Measurements from ENCODE around the gene DAP. TPM values are rescaled to one million over a fixed set of nuclear protein-coding genes. Genes with fewer than 3 reads are reported as not detected.

Gene DAP
- total and polyA plus RNA-seq, 5 donors from 2014 or later: 39.8 to 64.2 (median 54.0) TPM

- Histone ChIP-seq H3K36me3 (ENCODE audit: control insufficient read depth, insufficient read depth, low read length) (no peaks in the 10 kb centered on the region), H3K4me3 (ENCODE audit: low read depth, low read length) (no peak overlapping the region), H3K4me1 (ENCODE audit: control insufficient read depth, insufficient read depth, low read length, poor library complexity, severe bottlenecking) (no peaks in the 10 kb centered on the region), H3K27ac (ENCODE audit: insufficient read depth, low read length, poor library complexity, severe bottlenecking) (no peak overlapping the region), H3K27me3 (ENCODE audit: control insufficient read depth, insufficient read depth, low read length) (no peaks in the 10 kb centered on the region), H3K9me3 (ENCODE audit: control insufficient read depth in 2 of 2, low read length in 2 of 2) (no peaks in the 10 kb centered on the region)
- Mint-ChIP-seq H3K27me3 (no peaks in the 10 kb centered on the region), H3K9me3 (no peaks in the 10 kb centered on the region), H3K4me3 (no peak overlapping the region), H3K4me1 (peaks cover under 1 to 4% (median 2%) of the 10 kb centered on the region in 4 donors), H3K36me3 (peaks cover 8% of the 10 kb centered on the region), H3K27ac (no peak overlapping the region)
- DNase-seq: no peak
- no peak for ATAC-seq (ENCODE audit: low read depth in 2 of 2)
These were observed 111.2 kb downstream of the DAP start for GRCh38 chr5:10649666-10650380.

- Histone ChIP-seq H3K4me3 (ENCODE audit: low read depth, low read length) (no peak overlapping the region), H3K27me3 (ENCODE audit: control insufficient read depth, insufficient read depth, low read length) (no peaks in the 10 kb centered on the region), H3K27ac (ENCODE audit: insufficient read depth, low read length, poor library complexity, severe bottlenecking) (no peak overlapping the region), H3K4me1 (ENCODE audit: control insufficient read depth, insufficient read depth, low read length, poor library complexity, severe bottlenecking) (no peaks in the 10 kb centered on the region), H3K9me3 (ENCODE audit: control insufficient read depth in 2 of 2, low read length in 2 of 2) (no peaks in the 10 kb centered on the region), H3K36me3 (ENCODE audit: control insufficient read depth, insufficient read depth, low read length) (no peaks in the 10 kb centered on the region)
- H3K36me3 Mint-ChIP-seq: peaks cover 4% of the 10 kb centered on the region
- no peak for ATAC-seq (ENCODE audit: low read depth in 2 of 2)
- peaks cover 2 to 8% (median 6%) of the 10 kb centered on the region in 4 donors for H3K4me1 Mint-ChIP-seq
- no peaks in the 10 kb centered on the region for H3K9me3 Mint-ChIP-seq
- no peak for DNase-seq
- H3K27ac Mint-ChIP-seq: no peak overlapping the region
- H3K27me3 Mint-ChIP-seq: no peaks in the 10 kb centered on the region
- H3K4me3 Mint-ChIP-seq: no peak overlapping the region
These were observed 112.0 kb downstream of the DAP start for GRCh38 chr5:10648806-10649665.

- ATAC-seq (ENCODE audit: low read depth in 2 of 2) (no peak), DNase-seq (no peak)
- Histone ChIP-seq H3K27me3 (ENCODE audit: control insufficient read depth, insufficient read depth, low read length) (no peaks in the 10 kb centered on the region), H3K27ac (ENCODE audit: insufficient read depth, low read length, poor library complexity, severe bottlenecking) (no peak overlapping the region), H3K9me3 (ENCODE audit: control insufficient read depth in 2 of 2, low read length in 2 of 2) (no peaks in the 10 kb centered on the region), H3K4me1 (ENCODE audit: control insufficient read depth, insufficient read depth, low read length, poor library complexity, severe bottlenecking) (no peaks in the 10 kb centered on the region), H3K36me3 (ENCODE audit: control insufficient read depth, insufficient read depth, low read length) (no peaks in the 10 kb centered on the region), H3K4me3 (ENCODE audit: low read depth, low read length) (no peak overlapping the region)
- Mint-ChIP-seq H3K36me3 (peaks cover 4% of the 10 kb centered on the region), H3K4me1 (peaks cover 2 to 9% (median 4%) of the 10 kb centered on the region in 4 donors), H3K27me3 (no peaks in the 10 kb centered on the region), H3K4me3 (no peak overlapping the region), H3K27ac (peak overlapping the region in 1 of 3 donors; percentile 41), H3K9me3 (no peaks in the 10 kb centered on the region)
These were observed 113.4 kb downstream of the DAP start for GRCh38 chr5:10647640-10648039.

GRCh38 chr5:10645671-10646070 is 115.4 kb downstream of the DAP start:
- ATAC-seq (ENCODE audit: low read depth in 2 of 2) (no peak), DNase-seq (no peak)
- peak overlapping the region in 2 of 3 donors; percentile 33 to 36 for H3K27ac Mint-ChIP-seq
- Histone ChIP-seq H3K9me3 (ENCODE audit: control insufficient read depth in 2 of 2, low read length in 2 of 2) (no peaks in the 10 kb centered on the region), H3K27ac (ENCODE audit: insufficient read depth, low read length, poor library complexity, severe bottlenecking) (no peak overlapping the region), H3K4me1 (ENCODE audit: control insufficient read depth, insufficient read depth, low read length, poor library complexity, severe bottlenecking) (no peaks in the 10 kb centered on the region), H3K36me3 (ENCODE audit: control insufficient read depth, insufficient read depth, low read length) (no peaks in the 10 kb centered on the region), H3K27me3 (ENCODE audit: control insufficient read depth, insufficient read depth, low read length) (no peaks in the 10 kb centered on the region), H3K4me3 (ENCODE audit: low read depth, low read length) (no peak overlapping the region)
- H3K9me3 Mint-ChIP-seq: peaks cover 0 to 2% (median 0%) of the 10 kb centered on the region in 7 donors
- peaks cover 4% of the 10 kb centered on the region for H3K36me3 Mint-ChIP-seq
- no peaks in the 10 kb centered on the region for H3K27me3 Mint-ChIP-seq
- peaks cover 2 to 9% (median 6%) of the 10 kb centered on the region in 4 donors for H3K4me1 Mint-ChIP-seq
- no peak overlapping the region for H3K4me3 Mint-ChIP-seq

GRCh38 chr5:10645146-10645545 is 115.9 kb downstream of the DAP start:
- Mint-ChIP-seq H3K36me3 (no peaks in the 10 kb centered on the region), H3K4me1 (peaks cover 2 to 9% (median 4%) of the 10 kb centered on the region in 4 donors), H3K9me3 (peaks cover 0 to 2% (median 0%) of the 10 kb centered on the region in 7 donors), H3K27me3 (no peaks in the 10 kb centered on the region), H3K27ac (peak overlapping the region in 1 of 3 donors; percentile 36), H3K4me3 (no peak overlapping the region)
- no peaks in the 10 kb centered on the region for H3K27me3 ChIP-seq (ENCODE audit: control insufficient read depth, insufficient read depth, low read length)
- H3K4me1 ChIP-seq (ENCODE audit: control insufficient read depth, insufficient read depth, low read length, poor library complexity, severe bottlenecking): no peaks in the 10 kb centered on the region
- no peaks in the 10 kb centered on the region for H3K36me3 ChIP-seq (ENCODE audit: control insufficient read depth, insufficient read depth, low read length)
- ATAC-seq (ENCODE audit: low read depth in 2 of 2) (no peak), DNase-seq (no peak)
- H3K4me3 ChIP-seq (ENCODE audit: low read depth, low read length): no peak overlapping the region
- no peaks in the 10 kb centered on the region for H3K9me3 ChIP-seq (ENCODE audit: control insufficient read depth in 2 of 2, low read length in 2 of 2)
- H3K27ac ChIP-seq (ENCODE audit: insufficient read depth, low read length, poor library complexity, severe bottlenecking): no peak overlapping the region

GRCh38 chr5:10644192-10644591 is 116.8 kb downstream of the DAP start:
- Histone ChIP-seq H3K9me3 (ENCODE audit: control insufficient read depth in 2 of 2, low read length in 2 of 2) (no peaks in the 10 kb centered on the region), H3K36me3 (ENCODE audit: control insufficient read depth, insufficient read depth, low read length) (no peaks in the 10 kb centered on the region), H3K4me3 (ENCODE audit: low read depth, low read length) (no peak overlapping the region), H3K4me1 (ENCODE audit: control insufficient read depth, insufficient read depth, low read length, poor library complexity, severe bottlenecking) (no peaks in the 10 kb centered on the region), H3K27ac (ENCODE audit: insufficient read depth, low read length, poor library complexity, severe bottlenecking) (no peak overlapping the region), H3K27me3 (ENCODE audit: control insufficient read depth, insufficient read depth, low read length) (no peaks in the 10 kb centered on the region)
- ATAC-seq (ENCODE audit: low read depth in 2 of 2): no peak
- H3K9me3 Mint-ChIP-seq: peaks cover 0 to 2% (median 0%) of the 10 kb centered on the region in 7 donors
- peak overlapping the region in 1 of 3 donors; percentile 62 for H3K27ac Mint-ChIP-seq
- H3K4me3 Mint-ChIP-seq: no peak overlapping the region
- no peaks in the 10 kb centered on the region for H3K27me3 Mint-ChIP-seq
- H3K4me1 Mint-ChIP-seq: peaks cover 2 to 9% (median 4%) of the 10 kb centered on the region in 4 donors
- DNase-seq: no peak
- H3K36me3 Mint-ChIP-seq: no peaks in the 10 kb centered on the region

- Mint-ChIP-seq H3K4me3 (no peak overlapping the region), H3K27me3 (no peaks in the 10 kb centered on the region), H3K36me3 (no peaks in the 10 kb centered on the region), H3K4me1 (peaks cover 2 to 9% (median 4%) of the 10 kb centered on the region in 4 donors), H3K27ac (peak overlapping the region in 1 of 3 donors; percentile 29), H3K9me3 (peaks cover 0 to 5% (median 0%) of the 10 kb centered on the region in 7 donors)
- Histone ChIP-seq H3K4me3 (ENCODE audit: low read depth, low read length) (no peak overlapping the region), H3K27ac (ENCODE audit: insufficient read depth, low read length, poor library complexity, severe bottlenecking) (no peak overlapping the region), H3K36me3 (ENCODE audit: control insufficient read depth, insufficient read depth, low read length) (no peaks in the 10 kb centered on the region), H3K27me3 (ENCODE audit: control insufficient read depth, insufficient read depth, low read length) (no peaks in the 10 kb centered on the region), H3K9me3 (ENCODE audit: control insufficient read depth in 2 of 2, low read length in 2 of 2) (no peaks in the 10 kb centered on the region), H3K4me1 (ENCODE audit: control insufficient read depth, insufficient read depth, low read length, poor library complexity, severe bottlenecking) (no peaks in the 10 kb centered on the region)
- DNase-seq (no peak), ATAC-seq (ENCODE audit: low read depth in 2 of 2) (no peak)
These were observed 118.7 kb downstream of the DAP start for GRCh38 chr5:10642367-10642766.

Data from CD4-positive, CD25-positive, alpha-beta regulatory T cell (primary cell).